NK-92 (cell line): ENCODE measurements around the gene PLSCR3.

ENCODE experiments used
- DNase-seq: peaks from one replicate; lab custom pipeline; 2025; ENCODE audit not compliant: unreplicated experiment; lab: John Stamatoyannopoulos, UW

PLSCR3 gene

GRCh38 chr17:7394452-7395191 lies at the start of gene PLSCR3:
Gene PLSCR3, minus strand, starts transcription at chr17:7394525. Its CDS starts 415 bp downstream, at chr17:7394110.
- no peak for DNase-seq

- DNase-seq = no peak
Observed at GRCh38 chr17:7443499-7444485, 49.5 kb upstream of the PLSCR3 start.

DNA sequence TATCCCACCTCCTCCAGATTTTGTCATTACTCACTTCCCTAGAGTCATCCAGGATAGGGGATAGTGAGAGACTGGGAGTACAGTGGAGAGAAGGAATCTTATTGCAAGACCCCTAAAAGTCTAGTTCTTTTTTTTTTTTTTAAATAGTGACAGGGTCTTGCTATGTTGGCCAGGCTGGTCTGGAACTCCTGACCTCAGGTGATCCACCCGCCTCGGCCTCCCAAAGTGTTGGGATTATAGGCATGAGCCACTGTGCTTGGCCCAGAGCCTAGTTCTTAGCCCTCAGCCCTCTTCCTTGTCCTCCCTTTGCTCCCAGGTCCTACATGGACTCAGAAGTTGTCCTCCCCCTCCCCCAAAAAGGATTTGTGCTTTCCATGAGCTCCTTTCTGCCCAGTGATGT lies 47.8 kb upstream of the PLSCR3 start:
- DNase-seq = no peak

- DNase-seq = no peak
Observed at GRCh38 chr17:7441266-7441665, 46.9 kb upstream of the PLSCR3 start.

GRCh38 chr17:7440834-7441195 lies 46.5 kb upstream of the PLSCR3 start:
- no peak for DNase-seq

DNA sequence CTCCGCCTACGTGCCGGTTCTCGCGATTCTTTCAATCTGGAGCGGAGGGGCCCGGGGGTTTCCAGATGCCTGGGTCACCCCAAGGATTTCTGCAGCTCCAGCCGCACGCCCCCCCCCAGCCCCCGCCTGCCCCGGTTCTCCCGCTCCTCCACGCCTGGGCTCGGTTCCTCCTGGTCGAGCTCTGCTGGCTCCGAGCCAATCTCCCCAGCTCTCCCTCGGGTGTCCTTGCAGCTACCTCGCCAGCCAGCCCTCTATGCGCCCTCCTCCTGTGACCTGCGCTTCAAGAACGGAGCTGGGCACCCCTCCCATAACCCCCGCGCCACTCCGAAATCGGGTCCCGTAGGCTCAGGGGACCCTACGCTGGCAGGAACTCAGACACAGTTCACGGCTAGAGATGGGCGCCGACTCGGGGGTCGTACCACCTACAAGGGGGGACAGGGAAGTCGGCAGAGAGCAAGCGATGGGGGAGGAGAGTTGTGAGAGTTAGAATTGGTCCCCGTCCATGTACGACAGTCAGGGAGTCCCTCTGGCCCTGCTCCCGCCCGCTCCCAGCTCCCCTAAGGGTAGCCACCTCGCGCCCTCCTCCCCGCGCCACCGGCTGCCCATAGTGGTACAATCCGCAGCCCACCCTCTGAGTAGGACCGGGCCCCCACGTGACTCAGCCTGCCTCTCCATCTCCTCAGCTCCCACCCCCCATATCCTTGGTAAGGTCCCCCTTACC lies 45.9 kb upstream of the PLSCR3 start:
- DNase-seq = no peak

DNA sequence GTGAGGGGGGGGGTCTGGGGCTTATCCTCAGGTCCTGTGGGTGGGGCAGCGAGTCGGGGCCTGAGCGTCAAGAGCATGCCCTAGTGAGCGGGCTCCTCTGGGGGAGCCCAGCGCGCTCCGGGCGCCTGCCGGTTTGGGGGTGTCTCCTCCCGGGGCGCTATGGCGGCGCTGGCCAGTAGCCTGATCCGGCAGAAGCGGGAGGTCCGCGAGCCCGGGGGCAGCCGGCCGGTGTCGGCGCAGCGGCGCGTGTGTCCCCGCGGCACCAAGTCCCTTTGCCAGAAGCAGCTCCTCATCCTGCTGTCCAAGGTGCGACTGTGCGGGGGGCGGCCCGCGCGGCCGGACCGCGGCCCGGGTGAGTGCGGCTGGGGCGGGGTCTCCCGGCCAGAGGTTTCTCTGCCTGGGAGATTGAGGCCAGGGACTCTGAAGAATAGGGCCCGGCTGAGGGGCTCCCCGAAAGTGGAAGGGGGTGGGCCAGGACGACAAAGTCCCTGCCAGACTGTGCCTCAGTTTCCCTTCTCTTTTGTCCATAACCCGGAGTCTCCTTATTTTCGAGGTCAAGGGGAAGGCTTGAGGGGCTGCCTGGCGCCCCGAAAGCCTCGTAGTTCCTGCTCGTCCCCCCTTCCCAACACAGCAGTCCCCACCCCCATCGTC lies 45.3 kb upstream of the PLSCR3 start, which contains the start of gene FGF11:
Gene FGF11 (plus strand): TSS at position 51 of the 651 bp plus-strand sequence. CDS start 109 bp downstream, at position 160.
- no peak for DNase-seq

DNA sequence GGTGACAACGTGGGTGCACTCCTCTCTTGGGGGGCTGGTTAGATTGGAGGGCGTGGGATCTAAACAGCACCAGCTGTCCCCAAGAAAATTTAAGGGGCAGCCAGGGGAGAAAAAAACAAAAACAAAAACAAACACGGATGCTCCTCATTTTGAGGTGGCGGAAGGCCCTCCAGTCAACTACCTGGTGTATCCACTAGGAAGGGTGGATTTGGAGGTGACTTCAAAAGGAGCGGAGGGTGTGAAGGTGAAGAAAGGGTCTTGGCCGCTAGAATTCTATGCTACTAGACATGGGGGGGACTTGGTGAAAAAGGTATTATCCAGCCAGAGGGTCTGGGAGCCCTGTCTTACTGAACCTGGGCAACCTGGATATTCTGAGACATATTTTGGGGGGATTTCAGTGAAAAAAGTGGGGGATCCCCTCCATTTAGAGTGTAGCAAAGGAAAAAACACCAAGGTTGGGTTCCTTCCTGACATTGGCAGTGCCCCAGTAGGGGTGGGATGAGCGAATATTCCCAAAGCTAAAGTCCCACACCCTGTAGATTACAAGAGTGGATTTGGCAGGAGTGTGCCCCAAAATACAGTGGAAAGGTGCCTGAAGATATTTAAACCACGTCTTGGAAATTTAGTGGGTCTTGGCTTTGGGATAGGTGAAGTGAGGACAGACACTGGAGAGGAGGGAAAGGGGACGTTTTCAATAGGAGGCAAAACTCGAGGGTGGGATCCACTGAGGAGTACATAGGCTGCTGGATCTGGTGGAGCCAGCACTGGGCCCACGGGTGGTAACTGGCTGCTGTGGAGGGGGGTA lies 44.5 kb upstream of the PLSCR3 start:
- no peak for DNase-seq

- no peak for DNase-seq
Observed at GRCh38 chr17:7437950-7438614, 43.8 kb upstream of the PLSCR3 start.

- DNase-seq = no peak
Observed at GRCh38 chr17:7437369-7437863, 43.1 kb upstream of the PLSCR3 start.

DNA sequence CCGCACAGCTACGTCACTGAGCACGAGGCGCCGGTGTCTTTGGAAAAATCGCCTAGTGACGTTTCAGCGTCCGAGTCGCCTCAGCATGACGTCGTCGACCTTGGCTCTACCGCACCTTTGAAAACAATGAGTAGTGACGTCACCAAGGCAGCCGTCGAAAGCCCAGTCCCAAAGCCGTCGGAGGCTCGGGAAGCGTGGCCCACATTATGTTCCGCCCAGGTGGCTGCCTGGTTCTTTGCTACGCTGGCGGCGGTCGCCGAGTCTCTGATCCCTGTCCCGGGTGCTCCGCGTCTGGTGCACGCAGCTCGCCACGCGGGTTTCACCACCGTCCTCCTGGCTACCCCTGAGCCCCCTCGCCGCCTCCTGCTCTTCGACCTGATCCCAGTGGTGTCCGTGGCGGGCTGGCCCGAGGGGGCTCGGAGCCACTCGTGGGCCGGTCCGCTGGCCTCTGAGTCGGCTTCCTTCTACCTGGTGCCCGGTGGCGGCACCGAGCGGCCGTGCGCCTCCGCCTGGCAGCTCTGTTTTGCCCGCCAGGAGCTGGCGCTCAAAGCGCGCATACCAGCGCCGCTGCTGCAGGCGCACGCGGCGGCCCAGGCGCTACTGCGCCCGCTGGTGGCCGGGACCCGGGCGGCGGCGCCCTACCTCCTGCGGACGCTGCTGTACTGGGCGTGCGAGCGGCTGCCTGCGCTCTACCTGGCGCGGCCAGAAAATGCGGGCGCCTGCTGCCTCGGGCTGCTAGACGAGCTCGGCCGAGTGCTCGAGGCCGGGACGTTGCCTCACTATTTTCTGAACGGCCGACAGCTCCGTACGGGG lies 42.4 kb upstream of the PLSCR3 start:
- DNase-seq = no peak

DNA sequence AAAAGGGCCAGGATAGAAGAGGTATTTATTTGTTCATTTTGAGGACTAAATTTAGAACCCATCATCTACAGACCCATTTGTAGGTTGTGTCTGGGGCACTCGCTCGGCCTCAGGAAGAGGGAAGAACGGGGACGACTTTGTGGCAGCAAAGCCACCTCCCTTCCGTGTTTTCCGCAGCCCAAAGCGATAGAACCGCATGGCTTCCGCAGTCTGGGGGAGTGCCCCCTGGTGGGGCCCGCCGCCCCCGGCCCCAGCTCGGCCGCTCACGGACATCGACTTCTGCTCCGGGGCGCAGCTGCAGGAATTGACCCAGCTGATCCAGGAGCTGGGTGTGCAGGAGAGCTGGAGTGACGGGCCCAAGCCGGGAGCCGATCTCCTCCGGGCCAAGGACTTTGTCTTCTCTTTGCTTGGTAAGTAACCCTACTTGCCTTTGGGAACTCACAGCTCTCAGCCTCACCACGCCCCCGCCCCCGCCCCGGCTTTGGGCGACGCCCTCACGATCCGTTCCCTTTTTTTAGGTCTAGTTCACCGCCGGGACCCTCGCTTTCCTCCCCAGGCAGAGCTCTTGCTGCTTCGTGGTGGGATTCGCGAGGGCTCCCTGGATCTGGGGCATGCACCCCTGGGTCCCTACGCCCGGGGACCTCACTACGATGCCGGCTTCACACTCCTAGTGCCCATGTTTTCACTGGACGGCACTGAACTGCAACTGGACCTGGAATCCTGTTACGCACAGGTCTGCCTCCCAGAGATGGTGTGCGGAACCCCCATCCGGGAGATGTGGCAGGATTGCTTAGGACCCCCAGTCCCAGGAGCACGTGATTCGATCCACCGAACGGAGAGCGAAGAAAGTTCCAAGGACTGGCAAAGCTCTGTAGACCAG lies 41.6 kb upstream of the PLSCR3 start:
- DNase-seq = no peak

- no peak for DNase-seq
Observed at GRCh38 chr17:7432296-7432695, 38.0 kb upstream of the PLSCR3 start.

- DNase-seq = no peak
Observed at GRCh38 chr17:7431231-7431630, 36.9 kb upstream of the PLSCR3 start.

GRCh38 chr17:7429722-7430121 lies 35.4 kb upstream of the PLSCR3 start:
- DNase-seq = no peak

DNA sequence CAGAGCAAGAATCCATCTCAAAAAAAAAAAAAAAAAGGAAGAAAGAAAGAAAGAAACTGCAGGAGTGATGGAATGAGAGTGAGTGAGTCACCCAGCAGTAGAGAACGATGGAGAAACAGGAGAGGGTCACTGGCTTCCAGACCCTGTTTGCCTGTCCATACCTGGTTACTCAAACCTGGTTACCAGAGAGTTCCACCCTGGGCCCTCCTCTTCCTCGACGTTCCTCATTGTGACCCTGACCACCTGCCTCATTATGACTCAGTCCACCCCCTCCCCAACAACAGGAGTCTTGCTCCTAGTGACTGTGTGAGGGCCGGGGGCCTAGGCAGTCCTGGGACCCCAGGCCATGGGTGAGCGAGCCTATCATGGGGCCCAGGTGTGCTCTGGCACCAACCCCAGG lies 34.2 kb upstream of the PLSCR3 start, which contains the start of gene SPEM3:
Gene SPEM3 (plus strand): TSS at position 301 of the 400 bp plus-strand sequence. CDS start 46 bp downstream, at position 347.
- DNase-seq = no peak

DNA sequence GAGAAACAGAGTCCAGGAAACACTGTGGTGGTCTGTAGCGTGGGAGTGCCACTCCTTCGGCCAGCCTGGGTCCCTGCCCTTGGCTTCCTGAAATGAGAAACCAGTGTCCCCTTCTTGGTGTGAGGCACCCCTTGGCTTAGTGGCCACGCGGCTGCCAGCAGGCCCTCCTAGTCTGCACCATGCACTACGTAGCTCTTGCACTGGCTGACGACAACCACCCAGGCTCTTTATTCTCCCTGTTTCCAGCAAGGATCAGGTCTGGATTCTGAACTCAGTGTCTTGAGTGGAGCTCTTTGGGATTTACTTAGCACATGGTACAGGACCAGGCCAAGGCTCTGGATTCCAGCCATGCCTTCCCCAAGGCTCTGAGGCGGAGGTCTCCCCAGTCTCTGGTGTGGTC lies 33.2 kb upstream of the PLSCR3 start:
- no peak for DNase-seq
